SKM-1 treated with dmso at 0.1 percent for 144 hours (cell line): ENCODE data around the gene OR52B6.
A peak's percentile ranks its signal among the peaks of the same experiment; 100 is the strongest.
"Not testable (repeated sequence)": the region's sequence is repeated elsewhere in the genome, so short reads cannot be mapped to it uniquely, and the experiment has no call there.

ENCODE experiments used
- DNase-seq: peaks from one replicate; lab custom pipeline; 2025; ENCODE audit not compliant: unreplicated experiment; lab: John Stamatoyannopoulos, UW

The OR52B6 gene

GRCh38 chr11:5580577-5580976 is at the start of gene OR52B6:
OR52B6 (plus strand) TSS chr11:5580877; CDS start chr11:5580877, 0 bp downstream.
- no peak for DNase-seq

- no peak for DNase-seq
Measured at GRCh38 chr11:5531053-5531831, 49.4 kb upstream of the OR52B6 start.

- DNase-seq, result peak; percentile 62
Measured at GRCh38 chr11:5534046-5534445, 46.6 kb upstream of the OR52B6 start.

- DNase-seq, result no peak
Measured at GRCh38 chr11:5536482-5536881, 44.2 kb upstream of the OR52B6 start.

GRCh38 chr11:5541427-5541826 is 39.2 kb upstream of the OR52B6 start:
- DNase-seq, result no peak

GRCh38 chr11:5546457-5546856 is 34.2 kb upstream of the OR52B6 start:
- DNase-seq, result no peak

- no peak for DNase-seq
Measured at GRCh38 chr11:5547982-5548381, 32.7 kb upstream of the OR52B6 start.

- DNase-seq, result no peak
Measured at GRCh38 chr11:5548440-5548839, 32.2 kb upstream of the OR52B6 start, which contains the start of gene OR52H1. OR52H1 (minus strand) TSS chr11:5548540; CDS start chr11:5545505, 3,035 bp downstream.

GRCh38 chr11:5550440-5551095 is 30.1 kb upstream of the OR52B6 start:
- no peak for DNase-seq

- no peak for DNase-seq
Measured at GRCh38 chr11:5553343-5553742, 27.3 kb upstream of the OR52B6 start.

GRCh38 chr11:5556596-5557188 is 24.0 kb upstream of the OR52B6 start:
- no peak for DNase-seq

GRCh38 chr11:5557751-5558150 is 22.9 kb upstream of the OR52B6 start:
- DNase-seq, result no peak

- DNase-seq, result peak; percentile 12
Measured at GRCh38 chr11:5564259-5565019, 16.2 kb upstream of the OR52B6 start.

- DNase-seq, result no peak
Measured at GRCh38 chr11:5574654-5575053, 6.0 kb upstream of the OR52B6 start.

- no peak for DNase-seq
Measured at GRCh38 chr11:5575152-5575551, 5.5 kb upstream of the OR52B6 start.

GRCh38 chr11:5577101-5577500 is 3.6 kb upstream of the OR52B6 start:
- DNase-seq, result no peak

GRCh38 chr11:5581014-5581413 is 337 bp downstream of the OR52B6 start:
- DNase-seq, result no peak

- DNase-seq, result not testable (repeated sequence)
Measured at GRCh38 chr11:5584458-5584857, 3.8 kb downstream of the OR52B6 start.

- DNase-seq, result not testable (repeated sequence)
Measured at GRCh38 chr11:5589906-5590305, 9.2 kb downstream of the OR52B6 start.

- no peak for DNase-seq
Measured at GRCh38 chr11:5591613-5592012, 10.9 kb downstream of the OR52B6 start.

- no peak for DNase-seq
Measured at GRCh38 chr11:5592615-5593014, 11.9 kb downstream of the OR52B6 start.
